Effector memory CD4-positive, alpha-beta T cell (primary cell): ENCODE results near the gene FBP1.
"Not testable (repeated sequence)": the region's sequence is repeated elsewhere in the genome, so short reads cannot be mapped to it uniquely, and the experiment has no call there.

Experiments
- DNase-seq, 3 donors: peaks; one replicate each; pipeline ENCODE4 v3.0.0-alpha.2; 2020
- H3K27ac ChIP-seq: 2 replicates; pipeline ENCODE4 v1.7.0; 2013; ENCODE audit warnings: mild to moderate bottlenecking, low read length, moderate library complexity; ENCODE audit not compliant: insufficient read depth, poor library complexity, severe bottlenecking
- H3K27me3 ChIP-seq: replicated peaks from 2 replicates; pipeline ENCODE4 v1.7.0; 2013; ENCODE audit warnings: mild to moderate bottlenecking, low read length; ENCODE audit not compliant: insufficient read depth, control insufficient read depth, poor library complexity, severe bottlenecking
- H3K36me3 ChIP-seq: 2 replicates; pipeline ENCODE4 v1.7.0; 2013; ENCODE audit warnings: mild to moderate bottlenecking, low read length, moderate library complexity; ENCODE audit not compliant: control insufficient read depth, insufficient read depth
- H3K4me1 ChIP-seq: 2 replicates; pipeline ENCODE4 v1.7.0; 2013; ENCODE audit warnings: low read length, mild to moderate bottlenecking; ENCODE audit not compliant: control insufficient read depth, insufficient read depth, poor library complexity, severe bottlenecking
- H3K4me3 ChIP-seq: 2 replicates; pipeline ENCODE4 v1.7.0; 2013; ENCODE audit warnings: low read length, low read depth, mild to moderate bottlenecking; ENCODE audit not compliant: insufficient read depth, poor library complexity, severe bottlenecking
- H3K9me3 ChIP-seq: 2 replicates; pipeline ENCODE4 v1.7.0; 2013; ENCODE audit warnings: mild to moderate bottlenecking, low read length, moderate library complexity; ENCODE audit not compliant: control insufficient read depth

FBP1 gene

GRCh38 chr9:94566550-94566949, 72.8 kb downstream of the FBP1 start:
- H3K27ac ChIP-seq: no peak overlapping the region
- no peak for DNase-seq
- H3K9me3 ChIP-seq: no peaks in the 10 kb centered on the region
- no peak overlapping the region for H3K4me3 ChIP-seq
- H3K27me3 ChIP-seq: no peaks in the 10 kb centered on the region
- H3K4me1 ChIP-seq: no peaks in the 10 kb centered on the region
- H3K36me3 ChIP-seq: no peaks in the 10 kb centered on the region

GRCh38 chr9:94564279-94564678, 75.0 kb downstream of the FBP1 start:
- H3K4me1 ChIP-seq, H3K27ac ChIP-seq, H3K4me3 ChIP-seq, DNase-seq, H3K36me3 ChIP-seq, H3K9me3 ChIP-seq, H3K27me3 ChIP-seq: not testable (repeated sequence)

GRCh38 chr9:94563548-94563947, 75.8 kb downstream of the FBP1 start:
- no peaks in the 10 kb centered on the region for H3K27me3 ChIP-seq
- no peak for DNase-seq

DNA sequence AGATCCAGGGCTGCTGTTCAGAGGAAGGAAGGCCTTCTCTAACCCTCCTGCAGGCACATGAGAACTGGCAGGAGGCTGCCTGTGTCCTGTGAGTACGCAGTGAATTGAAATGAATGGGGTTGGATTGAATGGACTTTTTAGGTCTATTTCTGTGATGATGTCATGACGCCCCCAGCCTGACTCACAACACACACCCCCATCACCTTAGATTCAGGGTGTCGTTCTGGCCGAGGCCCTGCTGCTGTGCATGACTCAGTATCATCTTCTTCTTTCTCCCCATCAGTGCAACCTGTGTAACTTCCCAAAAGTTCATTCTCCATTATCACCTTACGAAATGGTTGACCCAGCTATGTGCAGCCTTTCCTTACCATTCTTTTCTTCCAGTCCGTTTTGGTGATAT, 79.1 kb downstream of the FBP1 start:
- no peaks in the 10 kb centered on the region for H3K9me3 ChIP-seq
- no peak overlapping the region for H3K27ac ChIP-seq
- no peaks in the 10 kb centered on the region for H3K36me3 ChIP-seq
- no peaks in the 10 kb centered on the region for H3K27me3 ChIP-seq
- no peaks in the 10 kb centered on the region for H3K4me1 ChIP-seq
- H3K4me3 ChIP-seq: no peak overlapping the region
- DNase-seq: no peak

More at GRCh38 chr9:94563548-94563947, 75.8 kb downstream of the FBP1 start:
- Histone ChIP-seq H3K27ac (no peak overlapping the region), H3K4me1 (no peaks in the 10 kb centered on the region), H3K9me3 (no peaks in the 10 kb centered on the region), H3K36me3 (no peaks in the 10 kb centered on the region), H3K4me3 (no peak overlapping the region)

GRCh38 chr9:94557376-94557775, 81.9 kb downstream of the FBP1 start:
- Histone ChIP-seq H3K27ac (no peak overlapping the region), H3K4me3 (no peak overlapping the region), H3K27me3 (no peaks in the 10 kb centered on the region), H3K4me1 (no peaks in the 10 kb centered on the region), H3K9me3 (no peaks in the 10 kb centered on the region), H3K36me3 (no peaks in the 10 kb centered on the region)
- DNase-seq: no peak

- Histone ChIP-seq H3K9me3 (no peaks in the 10 kb centered on the region), H3K4me1 (no peaks in the 10 kb centered on the region)
- DNase-seq: peak in 1 of 3 donors; percentile 2
Measured at GRCh38 chr9:94554439-94555331, 84.6 kb downstream of the FBP1 start, which contains the start of gene PCAT7. Gene PCAT7 (plus strand): TSS chr9:94555083.

DNA sequence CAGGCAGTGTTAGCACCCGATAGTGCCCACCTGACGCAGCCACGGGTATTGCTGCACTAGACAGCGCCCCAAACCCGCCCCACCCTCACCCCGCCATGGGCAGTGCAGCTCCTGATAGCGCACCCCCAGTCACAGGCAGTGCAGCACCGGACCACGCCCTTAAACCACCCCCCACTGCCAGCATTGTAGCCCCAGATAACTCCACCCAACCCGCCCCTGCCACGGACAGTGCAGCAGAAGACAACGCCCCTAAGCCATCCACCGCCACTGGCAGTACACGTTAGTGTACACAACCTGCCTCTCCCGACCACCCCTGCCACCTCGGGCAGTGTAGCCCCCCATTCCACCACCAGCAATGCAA, 85.3 kb downstream of the FBP1 start:
- H3K27me3 ChIP-seq: no peaks in the 10 kb centered on the region
- H3K9me3 ChIP-seq: no peaks in the 10 kb centered on the region
- no peak for DNase-seq
- no peaks in the 10 kb centered on the region for H3K36me3 ChIP-seq
- no peak overlapping the region for H3K4me3 ChIP-seq
- no peaks in the 10 kb centered on the region for H3K4me1 ChIP-seq
- H3K27ac ChIP-seq: no peak overlapping the region

More at GRCh38 chr9:94554439-94555331, 84.6 kb downstream of the FBP1 start, which contains the start of gene PCAT7:
- Histone ChIP-seq H3K4me3 (no peak within 1 kb of the TSS), H3K27me3 (no peaks in the 10 kb centered on the region), H3K27ac (no peak within 1 kb of the TSS), H3K36me3 (no peaks in the 10 kb centered on the region)
